ENCODE data around the gene COG5. TPM values are rescaled to one million over a fixed set of nuclear protein-coding genes. Genes with fewer than 3 reads are reported as not detected.
"Not testable (repeated sequence)": the region's sequence is repeated elsewhere in the genome, so short reads cannot be mapped to it uniquely, and the experiment has no call there.

The COG5 gene
- total RNA-seq, 2 experiments from 2014 or later, result 40.9 to 60.2 TPM

- H3K4me1 ChIP-seq (ENCODE audit: insufficient read depth, low read length, poor library complexity, severe bottlenecking), result no peaks in the 10 kb centered on the region
- H3K4me3 ChIP-seq (ENCODE audit: low read depth, low read length, poor library complexity, severe bottlenecking), result no peak overlapping the region
- no peak overlapping the region for H3K27ac ChIP-seq (ENCODE audit: low read depth, low read length, poor library complexity, severe bottlenecking)
- no peak for DNase-seq (ENCODE audit: low spot score)
- TF ChIP-seq CTCF (conservative IDR thresholded peaks at IDR 0.05; ENCODE audit: low read length) (no peak), EZH2phosphoT487 (IDR thresholded peaks at IDR 0.05; ENCODE audit: borderline replicate concordance, low read depth, low read length) (no peak)
- no peaks in the 10 kb centered on the region for H4K20me1 ChIP-seq (ENCODE audit: insufficient read depth, low read length)
- H3K9me2 ChIP-seq (ENCODE audit: insufficient read depth, low read length), result no peaks in the 10 kb centered on the region
- intact Hi-C loops (cut with micrococcal nuclease; ENCODE audit: unreplicated experiment), result no loop called here
- ChIA-PET CTCF (ENCODE audit: unreplicated experiment) (no interaction called here), POLR2A (no interaction called here)
- no peak overlapping the region for H3K4me2 ChIP-seq (ENCODE audit: low read length)
- no peak overlapping the region for H2AFZ ChIP-seq (ENCODE audit: low read length)
- BruUV-seq (replicated peaks), result no TSS peak
- no peaks in the 10 kb centered on the region for H3K9me3 ChIP-seq (ENCODE audit: low read length)
- no peaks in the 10 kb centered on the region for H3K36me3 ChIP-seq (ENCODE audit: insufficient read depth, low read length)
- no peaks in the 10 kb centered on the region for H3K79me2 ChIP-seq (ENCODE audit: insufficient read depth, low read depth, low read length)
Measured at GRCh38 chr7:107253599-107253998, 310.1 kb downstream of the COG5 start.

- POLR2A ChIA-PET, result interaction anchor here (0.7 to 1.5 kb wide), 3 partner anchors 11 to 153 kb away, joined by 3 to 4 read pairs (median 3); no protein-coding TSS in a partner anchor
- intact Hi-C loops (cut with micrococcal nuclease; ENCODE audit: unreplicated experiment), result no loop called here
- no peak overlapping the region for H3K27ac ChIP-seq (ENCODE audit: low read depth, low read length, poor library complexity, severe bottlenecking)
- no peaks in the 10 kb centered on the region for H4K20me1 ChIP-seq (ENCODE audit: insufficient read depth, low read length)
- no peaks in the 10 kb centered on the region for H3K79me2 ChIP-seq (ENCODE audit: insufficient read depth, low read depth, low read length)
- no peak overlapping the region for H3K4me3 ChIP-seq (ENCODE audit: low read depth, low read length, poor library complexity, severe bottlenecking)
- no peak for DNase-seq (ENCODE audit: low spot score)
- CTCF ChIA-PET (ENCODE audit: unreplicated experiment), result no interaction called here
- no peaks in the 10 kb centered on the region for H3K9me3 ChIP-seq (ENCODE audit: low read length)
- BruUV-seq (replicated peaks), result no TSS peak
- no peak overlapping the region for H2AFZ ChIP-seq (ENCODE audit: low read length)
- H3K9me2 ChIP-seq (ENCODE audit: insufficient read depth, low read length), result no peaks in the 10 kb centered on the region
- H3K36me3 ChIP-seq (ENCODE audit: insufficient read depth, low read length), result no peaks in the 10 kb centered on the region; the same call in 1 of the 2 replicates
- H3K4me2 ChIP-seq (ENCODE audit: low read length), result no peak overlapping the region
- H3K4me1 ChIP-seq (ENCODE audit: insufficient read depth, low read length, poor library complexity, severe bottlenecking), result no peaks in the 10 kb centered on the region
- no peak for TF ChIP-seq EZH2phosphoT487 (IDR thresholded peaks at IDR 0.05; ENCODE audit: borderline replicate concordance, low read depth, low read length)
- TF ChIP-seq CTCF (conservative IDR thresholded peaks at IDR 0.05; ENCODE audit: low read length), result no peak
Measured at GRCh38 chr7:107251963-107252362, 311.8 kb downstream of the COG5 start.

- TF ChIP-seq EZH2phosphoT487 (IDR thresholded peaks at IDR 0.05; ENCODE audit: borderline replicate concordance, low read depth, low read length), result no peak
- H3K9me3 ChIP-seq (ENCODE audit: low read length), result no peaks in the 10 kb centered on the region
- no peak overlapping the region for H2AFZ ChIP-seq (ENCODE audit: low read length)
- H3K36me3 ChIP-seq (ENCODE audit: insufficient read depth, low read length), result no peaks in the 10 kb centered on the region; the same call in 1 of the 2 replicates
- no peaks in the 10 kb centered on the region for H3K79me2 ChIP-seq (ENCODE audit: insufficient read depth, low read depth, low read length)
- no peak for DNase-seq (ENCODE audit: low spot score)
- H3K9me2 ChIP-seq (ENCODE audit: insufficient read depth, low read length), result no peaks in the 10 kb centered on the region
- H3K4me2 ChIP-seq (ENCODE audit: low read length), result no peak overlapping the region
- intact Hi-C loops (cut with micrococcal nuclease; ENCODE audit: unreplicated experiment), result no loop called here
- no peak overlapping the region for H3K4me3 ChIP-seq (ENCODE audit: low read depth, low read length, poor library complexity, severe bottlenecking)
- ChIA-PET POLR2A (no interaction called here), CTCF (ENCODE audit: unreplicated experiment) (no interaction called here)
- H3K4me1 ChIP-seq (ENCODE audit: insufficient read depth, low read length, poor library complexity, severe bottlenecking), result no peaks in the 10 kb centered on the region
- BruUV-seq (replicated peaks), result no TSS peak
- no peak overlapping the region for H3K27ac ChIP-seq (ENCODE audit: low read depth, low read length, poor library complexity, severe bottlenecking)
- H4K20me1 ChIP-seq (ENCODE audit: insufficient read depth, low read length), result no peaks in the 10 kb centered on the region
Measured at GRCh38 chr7:107248551-107249316, 315.0 kb downstream of the COG5 start.

- intact Hi-C loops (cut with micrococcal nuclease; ENCODE audit: unreplicated experiment); H3K4me2 ChIP-seq (ENCODE audit: low read length); BruUV-seq (replicated peaks): not testable (repeated sequence)
Measured at GRCh38 chr7:107246836-107247235, 316.9 kb downstream of the COG5 start.

More at GRCh38 chr7:107246836-107247235, 316.9 kb downstream of the COG5 start:
- H3K27ac ChIP-seq (ENCODE audit: low read depth, low read length, poor library complexity, severe bottlenecking); H3K9me3 ChIP-seq (ENCODE audit: low read length); H2AFZ ChIP-seq (ENCODE audit: low read length); DNase-seq (ENCODE audit: low spot score); H4K20me1 ChIP-seq (ENCODE audit: insufficient read depth, low read length); H3K79me2 ChIP-seq (ENCODE audit: insufficient read depth, low read depth, low read length); H3K36me3 ChIP-seq (ENCODE audit: insufficient read depth, low read length); POLR2A ChIA-PET; H3K4me1 ChIP-seq (ENCODE audit: insufficient read depth, low read length, poor library complexity, severe bottlenecking); H3K4me3 ChIP-seq (ENCODE audit: low read depth, low read length, poor library complexity, severe bottlenecking); CTCF ChIA-PET (ENCODE audit: unreplicated experiment); H3K9me2 ChIP-seq (ENCODE audit: insufficient read depth, low read length): not testable (repeated sequence)

Measured in OCI-LY7 (cell line).